Smooth muscle cell of the brain vasculature (primary cell): Measurements from ENCODE around the gene KLHL12.
A peak's percentile ranks its signal among the peaks of the same experiment; 100 is the strongest.

ENCODE experiments used
- DNase-seq: peaks from one replicate; pipeline ENCODE4 v3.0.0-alpha.2; 2012; ENCODE audit warnings: low read depth, low spot score

Gene KLHL12

GRCh38 chr1:202926581-202927491, at the start of gene KLHL12:
Gene KLHL12, minus strand, starts transcription at chr1:202927234. Its CDS starts 2,072 bp downstream, at chr1:202925162.
- DNase-seq, result peak; percentile 93

- DNase-seq, result no peak
Measured at GRCh38 chr1:202976633-202977032, 49.6 kb upstream of the KLHL12 start.

GRCh38 chr1:202974856-202975255, 47.8 kb upstream of the KLHL12 start:
- no peak for DNase-seq

GRCh38 chr1:202972046-202972445, 45.0 kb upstream of the KLHL12 start:
- no peak for DNase-seq

- DNase-seq, result no peak
Measured at GRCh38 chr1:202968895-202969295, 41.9 kb upstream of the KLHL12 start.

- no peak for DNase-seq
Measured at GRCh38 chr1:202968351-202968750, 41.3 kb upstream of the KLHL12 start.

- DNase-seq, result no peak
Measured at GRCh38 chr1:202967684-202968281, 40.7 kb upstream of the KLHL12 start.

GRCh38 chr1:202966006-202966898, 39.2 kb upstream of the KLHL12 start:
- DNase-seq, result no peak

- DNase-seq, result no peak
Measured at GRCh38 chr1:202965422-202965821, 38.4 kb upstream of the KLHL12 start.

- no peak for DNase-seq
Measured at GRCh38 chr1:202964791-202965410, 37.9 kb upstream of the KLHL12 start.

- no peak for DNase-seq
Measured at GRCh38 chr1:202961220-202961880, 34.3 kb upstream of the KLHL12 start.

- no peak for DNase-seq
Measured at GRCh38 chr1:202959276-202959620, 32.2 kb upstream of the KLHL12 start.

GRCh38 chr1:202958544-202959275, 31.7 kb upstream of the KLHL12 start:
- DNase-seq, result no peak

GRCh38 chr1:202957733-202958543, 30.9 kb upstream of the KLHL12 start, which contains the start of gene ADIPOR1:
Gene ADIPOR1, minus strand, starts transcription at chr1:202958312. Its CDS starts 7,242 bp downstream, at chr1:202951070.
- peak; percentile 41 for DNase-seq

GRCh38 chr1:202956969-202957368, 29.9 kb upstream of the KLHL12 start:
- DNase-seq, result no peak

- DNase-seq, result no peak
Measured at GRCh38 chr1:202954057-202954745, 27.2 kb upstream of the KLHL12 start.

GRCh38 chr1:202953392-202953791, 26.4 kb upstream of the KLHL12 start:
- DNase-seq, result no peak

- DNase-seq, result no peak
Measured at GRCh38 chr1:202952818-202953217, 25.8 kb upstream of the KLHL12 start.

- DNase-seq, result no peak
Measured at GRCh38 chr1:202952099-202952498, 25.1 kb upstream of the KLHL12 start.
